Measurements from ENCODE around the gene ADGRG6. TPM values are rescaled to one million over a fixed set of nuclear protein-coding genes. Genes with fewer than 3 reads are reported as not detected.

The ADGRG6 gene
- polyA plus RNA-seq, 1 of the 3 experiments (the other 2 are of a cell fraction), result 61.5 TPM

DNA sequence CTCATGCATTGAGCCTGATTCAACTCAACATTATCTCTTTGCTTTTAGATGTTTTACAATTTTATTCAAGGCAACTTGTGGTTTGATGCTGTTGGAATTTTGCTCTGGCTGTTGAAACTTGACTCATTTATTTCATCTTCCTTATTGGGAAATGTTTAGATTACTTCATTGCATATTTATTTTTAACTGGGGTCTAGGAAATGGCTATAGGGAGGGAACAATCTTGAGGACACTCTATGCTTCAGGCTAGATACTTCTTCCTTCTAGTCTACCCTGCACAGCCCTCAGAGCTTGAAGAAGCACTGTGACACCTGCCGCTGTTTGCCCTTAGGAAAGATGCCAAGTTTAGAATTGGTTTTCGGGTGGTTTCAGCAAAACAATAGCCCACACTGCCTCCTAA, 183.4 kb downstream of the ADGRG6 start:
- H3K27ac ChIP-seq (ENCODE audit: low read depth in 2 of 2, low read length in 1 of 2), result no peak overlapping the region
- no peak overlapping the region for H3K4me3 ChIP-seq (ENCODE audit: low read depth in 2 of 2, low read length in 1 of 2)
- H3K4me2 ChIP-seq, result no peak overlapping the region
- H3K9ac ChIP-seq, result no peak overlapping the region
- H2AFZ ChIP-seq (ENCODE audit: low read depth), result no peak overlapping the region
- H3K36me3 ChIP-seq (replicated peaks in 1 of 2; ENCODE audit: control insufficient read depth in 1 of 2, insufficient read depth in 2 of 2, low read length in 1 of 2), result no peaks in the 10 kb centered on the region
- H3K9me3 ChIP-seq, result no peaks in the 10 kb centered on the region
- H3K79me2 ChIP-seq (ENCODE audit: insufficient read depth), result no peaks in the 10 kb centered on the region
- CTCF ChIA-PET, result interaction anchor here (3.4 kb wide), 1 partner anchor 11 kb away, joined by 30 read pairs; no protein-coding TSS in a partner anchor
- H3K9me2 ChIP-seq, result no peaks in the 10 kb centered on the region
- no peaks in the 10 kb centered on the region for H3F3A ChIP-seq (replicated peaks; ENCODE audit: insufficient read depth)
- POLR2A ChIA-PET, result no interaction called here
- no peaks in the 10 kb centered on the region for H4K20me1 ChIP-seq (ENCODE audit: insufficient read depth)
- WGBS (ENCODE audit: low lambda C conversion rate), result 54% methylated on average over 2 of the region's 2 CpGs
- no peak for TF ChIP-seq FOSL2 (IDR thresholded peaks at IDR 0.05; ENCODE audit: borderline replicate concordance, low read depth)
- TF ChIP-seq POLR2AphosphoS5 (IDR thresholded peaks at IDR 0.05; ENCODE audit: low read depth, low read length), result no peak
- TF ChIP-seq FOXM1 (IDR thresholded peaks at IDR 0.05; ENCODE audit: low read depth), result no peak
- no peak for TF ChIP-seq GABPA (IDR thresholded peaks at IDR 0.05; ENCODE audit: low read depth)
- no peak for TF ChIP-seq CHD2 (IDR thresholded peaks at IDR 0.05; ENCODE audit: low read length, partially characterized antibody)
- TF ChIP-seq, protein P1, sequence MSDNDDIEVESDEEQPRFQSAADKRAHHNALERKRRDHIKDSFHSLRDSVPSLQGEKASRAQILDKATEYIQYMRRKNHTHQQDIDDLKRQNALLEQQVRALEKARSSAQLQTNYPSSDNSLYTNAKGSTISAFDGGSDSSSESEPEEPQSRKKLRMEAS (IDR thresholded peaks at IDR 0.05; ENCODE audit: low read depth), result no peak
- no peak for TF ChIP-seq RFX5 (IDR thresholded peaks at IDR 0.05; ENCODE audit: low read length)
- TF ChIP-seq, protein P2, sequence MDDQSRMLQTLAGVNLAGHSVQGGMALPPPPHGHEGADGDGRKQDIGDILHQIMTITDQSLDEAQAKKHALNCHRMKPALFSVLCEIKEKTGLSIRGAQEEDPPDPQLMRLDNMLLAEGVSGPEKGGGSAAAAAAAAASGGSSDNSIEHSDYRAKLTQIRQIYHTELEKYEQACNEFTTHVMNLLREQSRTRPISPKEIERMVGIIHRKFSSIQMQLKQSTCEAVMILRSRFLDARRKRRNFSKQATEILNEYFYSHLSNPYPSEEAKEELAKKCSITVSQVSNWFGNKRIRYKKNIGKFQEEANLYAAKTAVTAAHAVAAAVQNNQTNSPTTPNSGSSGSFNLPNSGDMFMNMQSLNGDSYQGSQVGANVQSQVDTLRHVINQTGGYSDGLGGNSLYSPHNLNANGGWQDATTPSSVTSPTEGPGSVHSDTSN (IDR thresholded peaks at IDR 0.05), result no peak
- no peak for TF ChIP-seq RCOR1 (IDR thresholded peaks at IDR 0.05; ENCODE audit: low read length)
- TF ChIP-seq TEAD4 (IDR thresholded peaks at IDR 0.05; ENCODE audit: borderline replicate concordance, insufficient read depth), result no peak
- no peak for TF ChIP-seq JUND (IDR thresholded peaks at IDR 0.05)
- TF ChIP-seq MXI1 (IDR thresholded peaks at IDR 0.05; ENCODE audit: low read depth, low read length), result no peak
- no peak for TF ChIP-seq RXRA (IDR thresholded peaks at IDR 0.05; ENCODE audit: borderline replicate concordance, low read depth)
- TF ChIP-seq, protein P3, sequence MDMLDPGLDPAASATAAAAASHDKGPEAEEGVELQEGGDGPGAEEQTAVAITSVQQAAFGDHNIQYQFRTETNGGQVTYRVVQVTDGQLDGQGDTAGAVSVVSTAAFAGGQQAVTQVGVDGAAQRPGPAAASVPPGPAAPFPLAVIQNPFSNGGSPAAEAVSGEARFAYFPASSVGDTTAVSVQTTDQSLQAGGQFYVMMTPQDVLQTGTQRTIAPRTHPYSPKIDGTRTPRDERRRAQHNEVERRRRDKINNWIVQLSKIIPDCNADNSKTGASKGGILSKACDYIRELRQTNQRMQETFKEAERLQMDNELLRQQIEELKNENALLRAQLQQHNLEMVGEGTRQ (IDR thresholded peaks at IDR 0.05; ENCODE audit: borderline replicate concordance, low read depth, low read length), result no peak
- TF ChIP-seq ELF1 (IDR thresholded peaks at IDR 0.05), result no peak
- no peak for TF ChIP-seq TCF12 (IDR thresholded peaks at IDR 0.05)
- no peak for TF ChIP-seq NRF1 (IDR thresholded peaks at IDR 0.05; ENCODE audit: low read depth, low read length)
- no peak for TF ChIP-seq FOXJ3 (CRISPR knock-in tag; IDR thresholded peaks at IDR 0.05)
- TF ChIP-seq, protein P4, sequence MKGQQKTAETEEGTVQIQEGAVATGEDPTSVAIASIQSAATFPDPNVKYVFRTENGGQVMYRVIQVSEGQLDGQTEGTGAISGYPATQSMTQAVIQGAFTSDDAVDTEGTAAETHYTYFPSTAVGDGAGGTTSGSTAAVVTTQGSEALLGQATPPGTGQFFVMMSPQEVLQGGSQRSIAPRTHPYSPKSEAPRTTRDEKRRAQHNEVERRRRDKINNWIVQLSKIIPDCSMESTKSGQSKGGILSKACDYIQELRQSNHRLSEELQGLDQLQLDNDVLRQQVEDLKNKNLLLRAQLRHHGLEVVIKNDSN (IDR thresholded peaks at IDR 0.05; ENCODE audit: borderline replicate concordance, low read depth), result no peak
- TF ChIP-seq, protein P5, sequence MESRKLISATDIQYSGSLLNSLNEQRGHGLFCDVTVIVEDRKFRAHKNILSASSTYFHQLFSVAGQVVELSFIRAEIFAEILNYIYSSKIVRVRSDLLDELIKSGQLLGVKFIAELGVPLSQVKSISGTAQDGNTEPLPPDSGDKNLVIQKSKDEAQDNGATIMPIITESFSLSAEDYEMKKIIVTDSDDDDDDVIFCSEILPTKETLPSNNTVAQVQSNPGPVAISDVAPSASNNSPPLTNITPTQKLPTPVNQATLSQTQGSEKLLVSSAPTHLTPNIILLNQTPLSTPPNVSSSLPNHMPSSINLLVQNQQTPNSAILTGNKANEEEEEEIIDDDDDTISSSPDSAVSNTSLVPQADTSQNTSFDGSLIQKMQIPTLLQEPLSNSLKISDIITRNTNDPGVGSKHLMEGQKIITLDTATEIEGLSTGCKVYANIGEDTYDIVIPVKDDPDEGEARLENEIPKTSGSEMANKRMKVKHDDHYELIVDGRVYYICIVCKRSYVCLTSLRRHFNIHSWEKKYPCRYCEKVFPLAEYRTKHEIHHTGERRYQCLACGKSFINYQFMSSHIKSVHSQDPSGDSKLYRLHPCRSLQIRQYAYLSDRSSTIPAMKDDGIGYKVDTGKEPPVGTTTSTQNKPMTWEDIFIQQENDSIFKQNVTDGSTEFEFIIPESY (IDR thresholded peaks at IDR 0.05; ENCODE audit: borderline replicate concordance, low read depth), result no peak
- no peaks in the 10 kb centered on the region for H3K27me3 ChIP-seq (ENCODE audit: insufficient read depth)
- H3K4me1 ChIP-seq (ENCODE audit: control insufficient read depth in 1 of 2, insufficient read depth in 2 of 2, low read depth in 1 of 2, low read length in 1 of 2), result no peaks in the 10 kb centered on the region
- no peak for DNase-seq
